Fibroblast of upper back skin (primary cell): ENCODE measurements around the gene PLXNB2.

Source experiments
- DNase-seq: peaks from one replicate; pipeline ENCODE4 v3.0.0-alpha.2; 2013

PLXNB2 gene

DNA sequence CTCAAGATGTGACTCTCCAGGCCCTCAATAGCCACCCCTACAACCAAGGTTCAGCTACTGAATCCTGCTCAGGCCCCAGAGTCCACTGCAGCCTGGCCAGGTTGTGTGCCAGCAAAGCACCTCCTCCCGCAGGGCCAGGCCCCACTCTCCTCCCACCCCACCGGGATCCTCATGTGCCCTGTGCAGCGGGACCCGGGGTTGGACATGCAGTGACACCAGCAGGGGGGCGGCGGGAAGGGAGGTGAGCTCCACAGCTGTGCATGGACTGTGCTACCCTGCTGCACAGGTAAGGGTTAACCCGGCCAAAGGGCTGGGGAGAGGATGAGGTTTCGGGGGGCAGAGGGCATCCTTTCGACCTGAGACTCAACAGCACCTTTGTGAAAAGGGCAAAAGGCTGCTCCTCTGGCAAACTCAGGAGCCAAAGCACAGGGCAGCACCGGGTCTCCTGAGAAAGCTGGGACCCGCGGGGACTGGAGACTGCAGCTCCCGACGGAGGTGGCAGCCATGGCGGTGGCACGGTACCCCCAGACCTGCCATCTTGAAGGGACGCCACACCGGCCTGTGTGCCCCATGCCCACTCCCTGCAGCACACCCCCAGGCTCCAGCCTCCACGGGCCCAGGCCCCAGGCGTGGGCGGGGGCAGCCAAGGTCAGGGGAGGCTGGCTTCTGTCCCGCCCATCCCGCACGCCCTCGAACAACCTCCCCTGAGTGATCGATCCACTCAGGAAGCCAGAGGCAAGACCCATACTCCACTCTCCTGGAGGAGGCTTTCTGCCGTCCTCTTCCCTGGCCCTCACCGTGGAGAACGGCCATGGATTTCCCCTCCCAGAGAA is 10.6 kb downstream of the PLXNB2 start:
- DNase-seq, result no peak

DNA sequence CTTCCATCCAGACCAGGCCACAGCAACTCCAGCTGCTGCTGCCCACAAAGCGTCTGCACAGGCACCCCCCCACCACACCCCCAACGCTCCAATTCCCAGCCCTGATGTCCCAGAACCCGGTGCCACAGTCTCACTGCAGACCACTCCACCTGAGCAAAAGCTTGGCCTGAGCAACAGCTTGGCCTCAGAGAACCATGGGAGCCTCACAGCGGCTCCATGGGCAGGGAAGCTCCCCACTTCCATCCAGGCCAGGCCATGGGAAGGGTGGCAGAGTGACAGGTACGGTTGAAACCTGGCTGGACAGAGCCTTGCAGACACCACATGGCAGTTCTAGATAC is 13.2 kb downstream of the PLXNB2 start:
- no peak for DNase-seq

DNA sequence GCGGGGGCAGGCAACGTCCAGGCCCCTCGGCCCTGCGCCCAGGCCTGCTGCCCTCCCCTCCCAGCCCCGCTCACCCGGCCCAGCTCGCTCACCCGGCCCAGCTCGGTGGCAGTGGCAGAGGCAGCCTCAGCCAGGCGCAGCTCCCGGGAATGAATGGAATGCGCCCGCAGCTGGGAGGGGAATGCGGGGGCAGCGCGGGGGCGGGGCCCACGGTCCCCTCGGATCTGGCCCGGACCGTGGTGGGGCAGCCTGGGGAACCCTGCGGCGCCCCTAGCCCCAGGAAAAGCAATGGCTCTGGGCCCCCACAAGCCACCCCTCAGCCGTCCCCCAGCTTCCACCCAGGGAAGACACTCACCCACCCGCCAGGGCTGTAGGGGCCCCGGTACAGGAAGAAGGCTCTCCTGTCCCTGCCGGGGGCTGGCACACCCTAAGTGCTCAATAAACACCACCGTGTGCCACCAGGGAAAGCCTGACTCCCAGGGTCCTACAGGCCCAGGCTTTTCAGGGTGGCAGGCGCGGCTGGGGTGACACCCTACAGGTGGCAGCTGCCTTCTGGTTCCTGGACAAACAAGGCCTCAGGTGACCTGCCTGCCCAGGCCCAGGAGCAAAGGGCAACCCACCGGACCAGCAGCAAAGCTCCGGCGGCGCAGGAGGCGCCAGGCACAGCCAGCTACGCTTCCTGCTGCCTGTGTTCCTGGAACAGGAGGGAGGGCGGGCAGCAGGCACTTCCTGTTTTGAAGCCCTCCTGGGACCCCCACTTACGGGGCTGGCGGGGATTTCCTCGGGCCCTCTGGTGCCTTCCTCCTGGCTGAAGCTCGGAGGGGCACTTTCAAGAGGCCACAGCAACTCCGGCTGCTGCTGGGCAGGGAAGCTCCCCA is 13.8 kb downstream of the PLXNB2 start:
- peak; percentile 78 for DNase-seq

DNA sequence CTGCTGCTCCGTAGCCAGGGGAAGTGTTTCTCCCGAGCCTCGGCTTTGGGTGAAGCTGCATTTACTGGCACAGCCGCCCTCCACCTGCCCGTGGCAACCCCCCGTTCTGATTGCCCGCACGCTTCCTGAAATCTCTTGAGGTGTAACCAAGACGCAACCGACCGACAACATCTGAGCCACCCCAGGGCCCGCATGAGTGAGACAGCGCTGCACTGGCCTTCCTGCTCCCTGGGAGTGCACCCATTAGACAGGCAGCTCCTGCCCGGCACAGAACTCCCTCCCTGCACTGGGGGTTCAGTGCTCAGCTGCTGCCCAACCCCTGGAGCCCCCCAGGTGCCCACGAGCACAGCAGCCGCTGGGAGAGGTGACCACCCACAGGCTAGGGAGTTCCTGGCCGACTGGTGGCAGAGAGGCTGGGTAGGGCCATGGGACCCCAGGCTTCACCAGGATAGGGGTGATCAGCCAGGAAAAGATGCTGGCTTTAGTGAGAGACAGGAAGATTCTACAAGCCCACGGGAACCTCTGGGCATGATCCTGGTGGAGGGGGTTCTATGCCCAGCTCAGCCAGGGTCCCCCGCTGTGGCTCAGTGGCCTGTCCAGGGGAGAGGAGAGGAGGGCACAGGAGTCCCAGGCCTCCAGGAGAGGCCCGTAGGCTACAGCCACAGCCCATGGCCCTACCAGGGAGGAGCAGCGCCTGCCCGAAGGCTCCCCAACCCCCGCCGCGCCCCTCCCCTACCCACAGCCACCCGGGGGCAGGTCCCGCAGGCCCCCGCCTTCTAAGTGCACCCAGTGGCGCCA is 14.6 kb downstream of the PLXNB2 start:
- no peak for DNase-seq

DNA sequence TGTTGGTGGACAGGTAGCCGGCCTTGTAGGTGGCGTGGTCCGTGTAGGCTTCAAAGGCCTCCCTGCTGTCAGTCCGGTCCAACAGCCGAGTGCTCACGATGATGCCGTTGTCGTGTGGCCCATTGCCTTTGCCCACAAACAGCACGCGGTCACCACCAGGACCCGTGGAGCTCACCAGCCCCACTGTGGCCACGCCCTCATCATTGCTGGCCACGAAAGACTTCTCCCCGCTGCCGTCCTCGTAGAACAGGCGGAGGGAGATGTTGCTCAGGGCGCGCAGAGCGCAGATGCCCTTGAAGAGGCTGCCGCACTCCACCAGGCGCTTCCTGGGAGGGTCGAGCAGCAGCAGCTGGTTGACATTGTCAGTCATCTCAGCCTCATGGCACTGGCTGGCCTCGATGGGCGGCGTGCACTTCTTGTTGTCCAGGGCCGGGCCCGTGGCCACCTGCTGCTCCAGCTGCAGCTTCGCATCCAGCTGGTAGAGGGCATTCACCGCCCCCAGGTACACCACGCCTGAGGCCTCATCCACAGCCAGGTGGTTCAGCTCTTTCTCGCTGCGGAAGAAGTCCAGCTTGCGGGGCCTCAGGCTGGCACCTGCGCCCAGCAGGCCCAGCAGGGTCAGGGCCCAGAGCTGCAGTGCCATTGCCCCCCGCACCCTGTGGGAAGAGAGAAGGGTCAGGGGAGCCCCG is 17.4 kb downstream of the PLXNB2 start:
- no peak for DNase-seq

DNA sequence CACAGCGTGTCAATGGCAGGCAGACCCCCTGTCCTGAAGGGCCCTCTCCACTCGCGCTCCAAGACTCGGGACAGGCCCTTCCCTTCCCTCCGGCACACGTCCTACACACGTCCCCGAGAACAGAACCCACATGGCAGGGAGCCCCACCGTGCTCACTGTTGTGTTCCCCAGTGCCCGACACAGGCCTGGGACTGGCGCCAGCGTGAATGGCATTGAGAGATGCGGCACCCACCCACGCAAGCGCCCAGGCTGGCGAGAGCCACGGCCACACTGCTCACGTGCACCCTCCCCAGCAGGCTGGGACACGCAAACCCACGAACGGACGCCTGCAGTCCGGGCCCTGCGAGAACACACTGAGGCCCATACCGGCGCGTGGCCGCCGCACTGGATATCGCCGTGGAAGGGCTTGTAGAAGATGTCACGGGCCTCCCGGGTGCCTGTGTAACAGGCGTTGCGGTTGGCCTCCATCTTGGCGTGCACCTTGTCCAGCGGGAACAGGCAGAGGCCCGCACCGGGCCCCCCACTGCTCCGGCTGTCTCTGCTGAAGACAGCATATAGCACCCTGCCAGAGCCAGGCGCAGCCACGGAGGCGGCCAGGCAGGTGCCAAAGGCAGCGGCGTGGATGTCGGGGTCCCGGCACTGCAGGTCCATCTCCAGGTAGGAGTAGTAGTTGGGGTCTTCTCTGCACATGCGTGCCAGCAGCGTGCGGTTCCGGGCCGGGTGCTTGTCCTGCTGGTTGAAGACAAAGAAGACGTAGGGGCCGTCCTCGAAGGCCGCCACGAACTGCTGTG is 18.1 kb downstream of the PLXNB2 start:
- DNase-seq, result no peak

DNA sequence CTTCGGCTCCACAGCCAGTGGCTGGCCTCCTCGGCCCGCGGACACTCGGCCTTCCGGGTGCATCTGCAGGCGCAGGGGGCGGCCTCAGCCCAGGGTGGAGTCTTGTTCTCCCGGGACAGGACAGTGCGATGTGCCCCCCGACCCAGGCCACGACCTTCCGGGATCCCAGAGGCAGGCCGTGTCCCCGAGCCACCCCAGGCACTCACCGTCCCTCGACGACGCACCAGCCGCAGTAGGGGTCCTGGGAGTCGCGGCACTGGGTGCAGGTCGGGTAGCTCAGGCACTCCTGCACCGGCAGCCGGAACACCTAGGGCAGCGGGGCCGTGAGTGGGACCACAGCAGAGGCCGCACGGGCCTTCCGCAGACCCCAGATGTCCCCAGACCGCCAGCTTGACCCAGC is 19.7 kb downstream of the PLXNB2 start:
- no peak for DNase-seq

DNA sequence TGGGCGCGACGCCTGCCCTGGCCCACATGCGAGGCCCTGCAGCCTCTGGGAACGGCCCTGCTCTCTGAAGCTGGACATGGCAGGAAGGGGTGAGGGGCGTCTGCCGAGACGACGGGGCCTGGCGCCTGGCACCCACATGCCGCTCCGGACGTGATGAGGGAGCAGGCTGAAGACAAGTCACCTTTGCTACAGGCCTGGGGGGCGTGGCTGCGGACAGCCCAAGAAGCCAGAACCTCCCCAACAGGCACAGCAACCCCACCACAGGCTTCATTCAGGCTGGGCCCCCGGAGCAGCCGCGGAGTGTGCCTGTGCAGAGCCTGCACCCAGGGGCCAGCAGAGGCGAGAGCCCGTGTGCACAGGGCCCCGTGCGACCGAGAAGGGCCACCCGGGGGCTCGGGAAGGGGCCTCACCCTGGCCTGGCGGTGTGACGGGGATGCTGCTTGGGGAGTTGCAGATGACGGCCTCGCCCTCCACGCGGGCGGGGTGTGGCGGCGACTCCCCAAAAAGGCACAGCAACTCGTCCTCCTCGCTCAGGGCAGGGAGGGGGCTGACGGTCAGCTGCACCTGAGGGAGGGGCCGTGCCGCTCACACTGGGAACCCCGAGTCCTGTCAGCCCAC is 20.6 kb downstream of the PLXNB2 start:
- no peak for DNase-seq

DNA sequence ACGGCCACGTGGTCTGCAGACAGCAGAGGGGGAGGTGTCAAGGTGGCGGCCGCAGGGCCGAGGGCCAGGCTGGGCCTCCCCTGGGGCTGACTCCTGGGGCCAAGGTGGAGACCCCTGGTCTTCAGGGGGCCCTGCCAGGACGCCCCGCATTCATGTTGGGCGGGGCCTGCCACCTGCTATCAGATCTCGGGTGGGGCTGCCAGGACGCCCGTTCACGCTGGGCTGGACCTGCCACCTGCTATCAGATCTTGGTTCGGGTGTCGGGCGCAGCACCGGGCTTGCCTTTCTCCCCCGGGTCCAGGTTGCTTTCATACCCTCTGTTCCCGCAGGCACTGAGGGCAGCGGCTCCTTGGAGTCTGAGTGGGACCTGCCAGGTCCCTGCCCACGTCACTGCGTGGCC is 21.2 kb downstream of the PLXNB2 start:
- no peak for DNase-seq

DNA sequence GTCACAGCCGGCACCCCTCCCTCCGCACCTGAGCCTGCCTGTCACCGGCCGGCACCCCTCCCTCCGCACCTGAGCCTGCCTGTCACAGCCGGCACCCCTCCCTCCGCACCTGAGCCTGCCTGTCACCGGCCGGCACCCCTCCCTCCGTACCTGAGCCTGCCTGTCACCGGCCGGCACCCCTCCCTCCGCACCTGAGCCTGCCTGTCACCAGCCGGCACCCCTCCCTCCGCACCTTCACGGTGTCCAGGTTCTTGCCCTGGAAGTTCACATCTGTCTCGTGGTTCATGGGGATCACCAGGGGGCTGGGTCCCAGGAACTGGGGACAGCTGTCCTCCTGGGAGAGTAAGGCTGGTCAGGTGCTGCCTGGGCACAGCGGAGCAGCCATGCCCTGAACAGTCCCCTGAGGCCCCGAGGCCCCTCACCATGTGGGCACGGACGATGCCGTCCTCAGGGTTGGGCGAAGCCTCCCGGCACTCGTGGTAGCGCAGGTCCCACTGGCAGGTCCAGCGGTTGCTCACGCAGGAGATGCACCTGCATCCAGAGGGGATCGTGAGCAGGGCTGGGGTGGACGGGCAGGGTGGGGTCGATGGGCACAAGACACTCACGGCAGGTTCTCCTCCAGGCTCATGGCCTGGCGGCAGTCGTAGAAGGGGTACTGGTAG is 21.7 kb downstream of the PLXNB2 start:
- DNase-seq, result no peak

DNA sequence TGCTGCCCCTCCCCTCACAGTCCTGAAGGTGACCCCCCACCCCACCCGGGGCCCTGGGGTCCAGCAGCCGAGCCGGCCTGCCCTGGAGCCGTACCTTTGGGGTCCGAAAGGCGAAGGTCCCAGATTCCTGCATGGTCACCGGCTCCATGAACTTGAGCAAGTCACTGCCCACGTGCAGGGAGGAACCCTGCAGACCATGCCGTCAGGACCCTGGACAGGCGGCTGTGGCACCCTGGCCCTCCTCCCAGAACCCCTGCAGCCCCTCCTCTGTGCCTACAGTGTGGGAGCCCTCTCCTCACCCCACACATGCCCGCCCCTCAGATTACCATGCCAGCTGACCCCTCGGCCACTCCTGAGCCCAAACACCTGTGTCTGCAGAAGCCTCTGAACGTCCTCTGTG is 23.0 kb downstream of the PLXNB2 start:
- DNase-seq, result no peak

DNA sequence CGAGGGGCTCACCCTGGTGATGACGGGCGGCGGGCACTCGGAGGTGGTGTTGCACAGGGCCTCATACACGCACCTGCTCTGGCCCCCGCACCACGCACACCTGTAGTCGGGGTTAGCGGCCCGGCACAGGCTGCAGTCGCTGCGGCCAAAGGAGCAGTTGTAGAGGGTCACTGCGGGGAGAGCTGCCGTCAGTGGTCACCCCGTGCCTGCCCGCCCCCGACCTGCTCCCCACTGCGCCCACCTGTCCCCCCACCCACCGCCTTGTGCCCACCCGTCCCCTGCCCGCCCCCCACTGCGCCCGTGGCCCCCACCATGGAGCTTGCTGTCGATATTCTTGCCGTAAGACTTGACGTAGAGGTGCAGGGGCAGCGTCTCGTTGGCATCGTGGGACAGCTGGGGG is 23.6 kb downstream of the PLXNB2 start:
- no peak for DNase-seq

DNA sequence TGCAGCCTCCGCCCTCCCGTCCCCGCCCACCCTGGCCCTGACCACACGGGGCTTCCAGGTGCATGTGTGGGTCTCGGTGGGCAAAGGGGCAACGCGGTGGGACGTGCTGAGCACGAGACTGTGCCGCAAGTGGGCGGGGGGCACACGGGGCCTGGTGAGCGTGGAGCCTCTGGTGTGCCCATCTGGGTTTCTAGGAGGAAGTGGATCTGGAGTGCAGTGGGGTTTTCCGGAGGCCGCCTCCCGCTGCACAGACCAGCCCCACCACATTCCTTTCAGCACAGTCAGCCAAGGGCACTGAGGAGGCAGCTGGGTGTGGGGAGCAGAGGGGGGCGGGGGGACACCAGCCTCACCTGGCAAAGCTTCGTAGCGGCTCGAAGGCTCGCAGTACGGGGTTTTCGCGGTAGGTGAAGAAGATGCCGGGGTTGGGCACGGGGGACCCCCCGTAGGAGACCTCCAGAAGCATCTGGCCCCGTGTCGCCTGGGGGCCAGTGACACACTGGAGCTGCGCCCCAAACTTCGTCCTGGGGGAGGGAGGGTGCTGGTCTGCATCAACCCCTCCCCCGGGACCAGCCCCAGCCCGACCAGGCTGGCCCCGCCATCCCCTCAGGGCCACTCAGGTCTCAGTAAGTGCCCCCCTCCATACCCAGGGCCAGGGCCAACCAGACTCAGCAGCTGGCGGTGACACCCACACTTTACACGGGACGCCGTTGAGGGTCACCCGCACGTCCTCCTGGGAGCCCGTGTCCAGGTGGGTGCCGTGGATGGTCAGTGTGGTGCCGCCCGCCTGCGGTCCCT is 24.9 kb downstream of the PLXNB2 start:
- peak; percentile 62 for DNase-seq

DNA sequence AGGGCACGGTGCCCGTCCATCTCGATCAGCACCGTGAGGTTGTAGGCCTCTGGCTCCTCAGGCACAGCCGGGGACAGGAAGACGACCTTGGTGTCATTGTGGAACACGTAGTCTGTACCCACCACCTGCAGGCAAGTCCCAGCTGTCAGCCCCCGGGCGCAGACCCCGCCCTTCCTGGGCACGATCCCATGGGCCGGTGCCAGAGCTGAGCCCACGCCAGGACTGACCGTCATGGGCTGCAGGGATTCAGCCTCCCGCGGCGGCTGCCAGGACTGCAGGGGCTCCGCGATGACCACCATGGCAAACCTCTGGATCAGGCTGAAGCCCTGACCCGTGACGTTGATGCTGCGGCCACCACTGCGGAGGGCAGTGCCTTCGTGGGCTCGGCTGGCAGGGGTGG is 25.5 kb downstream of the PLXNB2 start:
- no peak for DNase-seq

DNA sequence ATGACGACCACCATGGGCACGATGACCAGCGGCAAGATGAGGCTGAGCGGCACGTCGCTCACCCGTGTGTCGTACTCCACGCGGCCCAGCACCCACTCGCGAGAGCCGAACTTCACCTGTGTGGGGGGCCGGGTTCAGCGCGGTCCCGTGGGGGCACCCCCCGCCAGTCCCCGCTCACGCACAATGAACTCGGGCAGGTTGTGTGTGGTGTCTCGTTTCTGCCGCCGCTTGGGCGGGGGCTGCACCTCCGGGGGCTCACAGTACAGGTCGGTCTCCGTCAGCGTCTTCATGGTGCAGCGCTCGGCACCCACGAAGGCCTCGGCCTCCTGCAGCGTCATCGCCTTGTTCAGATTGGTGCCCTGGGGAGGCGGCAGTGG is 26.1 kb downstream of the PLXNB2 start:
- DNase-seq, result no peak

DNA sequence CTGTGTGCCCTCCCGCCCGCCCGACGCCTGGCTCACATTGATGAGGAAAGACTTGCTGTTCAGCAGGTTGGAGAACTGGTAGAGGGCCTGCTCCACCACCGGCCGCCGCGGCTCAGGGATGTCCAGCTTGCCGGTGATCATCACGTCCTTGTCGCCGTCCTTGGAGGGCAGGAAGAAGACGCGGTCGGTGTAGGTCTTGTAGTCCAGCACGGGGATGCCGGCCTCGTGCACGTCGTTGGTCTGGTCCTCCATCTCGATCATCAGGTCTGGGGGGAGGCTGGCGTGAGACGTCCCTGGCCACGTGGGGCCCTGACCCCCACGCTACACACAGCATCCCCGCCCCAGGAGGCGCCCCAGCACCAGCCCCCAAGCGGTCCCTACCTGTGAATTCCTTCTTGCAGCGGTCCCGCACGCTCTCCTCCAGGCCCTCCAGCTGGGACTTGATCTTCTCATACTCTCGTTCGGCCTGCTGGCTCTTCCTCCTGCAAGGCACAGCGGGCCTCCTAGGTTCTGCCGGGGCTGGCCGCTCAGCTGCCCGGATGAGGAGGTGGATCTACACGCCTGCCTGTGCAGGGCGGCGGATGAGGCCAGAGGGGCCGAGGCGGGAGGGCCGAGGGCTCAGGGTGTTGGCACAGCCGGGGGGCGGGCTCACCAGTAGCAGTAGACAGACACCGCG is 26.6 kb downstream of the PLXNB2 start:
- no peak for DNase-seq

DNA sequence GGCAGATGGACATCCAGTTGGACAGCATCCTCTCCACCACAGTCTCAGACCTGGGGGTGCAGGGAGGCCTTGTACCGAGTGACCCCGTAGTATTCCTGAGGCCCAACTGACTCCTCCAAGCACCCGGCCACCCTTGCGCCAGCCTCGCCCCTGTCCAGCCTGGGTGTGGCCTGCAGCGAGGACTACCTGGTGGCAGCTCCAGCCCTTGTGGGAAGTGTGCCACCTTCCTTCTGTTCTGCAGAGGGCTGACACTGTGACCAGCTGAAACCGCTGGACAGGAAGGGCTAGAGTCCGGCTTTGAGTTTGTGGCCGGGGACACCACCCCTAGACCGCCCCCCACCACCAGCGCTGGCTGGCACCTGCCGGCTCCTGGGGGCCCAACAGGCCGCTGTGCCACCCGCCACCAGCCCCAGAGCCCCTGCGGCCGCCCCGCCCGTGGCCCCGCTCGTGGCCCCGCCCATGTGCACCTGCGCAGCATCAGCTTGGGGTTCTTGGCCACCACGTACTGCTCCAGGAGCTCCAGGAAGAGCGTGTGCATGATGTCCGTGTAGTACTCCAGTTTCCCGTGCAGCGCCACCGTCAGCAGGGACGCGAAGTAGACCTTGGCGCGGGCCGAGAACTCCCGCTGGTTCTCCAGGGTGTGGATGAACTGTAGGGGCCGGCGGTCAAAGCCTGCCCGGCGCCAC is 27.3 kb downstream of the PLXNB2 start:
- DNase-seq, result no peak

DNA sequence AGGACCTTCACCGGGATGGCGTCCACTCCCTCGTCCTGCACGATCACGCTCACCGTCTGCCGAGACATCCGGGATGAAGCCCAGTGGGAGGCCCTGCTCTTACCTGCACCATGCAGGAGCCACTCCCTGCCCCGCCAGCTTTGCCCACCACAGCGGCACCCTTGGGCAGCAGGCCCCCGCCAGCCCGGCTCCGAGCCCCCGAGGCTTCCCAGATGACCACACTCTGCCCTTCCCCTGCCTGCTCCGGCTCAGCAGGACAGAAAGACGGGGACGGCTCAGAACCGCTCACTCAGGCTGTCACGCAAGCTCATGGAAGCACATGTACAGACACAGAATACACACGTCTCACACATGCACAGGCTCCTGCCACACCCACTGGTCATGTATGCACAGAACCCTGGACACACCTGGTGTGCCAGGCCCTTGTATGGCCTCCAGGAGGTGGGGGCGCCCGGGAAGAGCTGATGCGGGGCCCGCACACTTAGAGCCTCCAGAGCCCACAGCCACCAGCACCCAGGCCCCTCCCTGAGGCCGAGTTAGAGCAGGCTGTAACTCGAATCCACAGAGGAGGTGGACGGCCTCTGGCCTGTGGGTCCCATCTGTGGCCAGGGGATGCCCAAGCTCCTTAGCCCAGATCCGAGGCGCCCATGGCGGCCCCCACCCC is 28.4 kb downstream of the PLXNB2 start:
- no peak for DNase-seq
